Measurements from ENCODE around the gene SLC25A38.

Gene SLC25A38

DNA sequence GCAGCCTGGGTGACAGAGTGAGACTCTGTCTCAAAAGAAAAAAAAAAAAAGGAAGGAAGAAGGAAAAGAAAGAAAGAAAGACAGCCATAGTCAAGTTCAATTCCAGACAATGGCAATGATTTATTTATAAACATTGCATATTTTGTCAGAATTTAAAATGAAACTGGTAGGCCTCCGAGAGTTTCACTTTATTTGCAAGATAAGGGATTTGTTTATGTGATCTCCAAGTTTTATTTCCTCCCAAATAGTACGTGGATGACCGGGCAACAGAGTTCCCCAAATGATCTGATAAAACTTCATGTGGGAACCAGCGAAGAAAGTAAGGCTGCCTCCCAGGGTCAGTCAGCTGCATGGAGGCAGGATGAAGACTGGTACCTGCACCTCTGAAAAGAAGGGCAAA, 55.7 kb downstream of the SLC25A38 start:
- DNase-seq, result no peak

DNA sequence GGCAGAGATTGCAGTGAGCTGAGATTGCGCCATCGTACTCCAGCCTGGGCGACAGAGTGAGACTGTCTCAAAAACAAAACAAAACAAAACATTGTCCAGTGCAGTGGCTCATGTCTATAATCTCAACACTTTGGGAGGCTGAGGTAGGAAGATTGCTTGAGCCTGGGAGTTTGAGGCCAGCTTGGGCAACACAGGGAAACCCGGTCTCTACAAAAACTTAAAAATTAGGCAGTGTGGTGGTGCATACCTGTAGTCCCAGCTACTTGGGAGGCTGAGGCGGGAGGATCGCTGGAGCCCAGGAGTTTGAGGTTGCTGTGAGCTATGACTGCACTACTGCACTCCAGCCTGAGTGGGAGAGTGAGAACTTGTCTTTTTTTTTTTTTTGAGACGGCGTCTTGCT, 57.1 kb downstream of the SLC25A38 start:
- DNase-seq, result no peak

DNA sequence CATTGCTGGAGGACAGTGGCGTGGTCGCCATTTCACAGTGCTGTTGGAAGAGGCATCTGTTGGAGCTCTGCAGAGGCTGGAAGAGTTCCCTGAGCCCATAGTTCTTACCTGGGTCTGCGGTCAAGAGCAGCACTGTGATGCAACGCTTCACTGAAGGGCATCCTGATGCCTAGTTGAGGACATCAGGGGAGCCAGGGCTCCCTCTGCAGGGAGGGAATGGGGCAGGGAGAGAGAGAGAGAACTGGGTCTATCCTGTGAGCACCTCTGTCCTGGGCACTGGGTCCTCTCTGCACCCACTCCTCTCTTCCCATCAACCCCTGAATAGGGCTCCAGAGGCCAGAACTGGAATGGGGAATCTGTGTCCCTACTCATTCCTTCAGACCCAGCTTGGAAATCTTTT, 60.4 kb downstream of the SLC25A38 start:
- DNase-seq, result no peak

DNA sequence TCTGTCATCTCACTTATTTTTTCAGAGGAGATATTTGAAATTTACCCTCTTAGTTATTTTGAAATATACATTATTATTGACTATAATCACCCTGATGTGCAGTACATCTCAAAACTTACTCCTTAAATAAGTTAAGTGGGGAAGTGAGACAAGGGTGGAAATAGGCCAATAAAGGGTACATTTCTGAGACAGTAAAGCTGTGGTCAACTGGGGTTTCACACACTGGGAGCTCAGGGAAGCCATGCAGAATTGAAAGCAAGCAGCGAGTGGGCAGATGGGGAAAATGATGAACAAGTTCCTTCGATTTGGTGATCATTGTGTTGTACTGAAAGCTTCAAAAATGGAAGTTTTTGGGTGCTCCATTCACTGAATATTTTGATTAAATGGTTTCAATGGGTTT, 62.8 kb downstream of the SLC25A38 start:
- DNase-seq, result no peak

DNA sequence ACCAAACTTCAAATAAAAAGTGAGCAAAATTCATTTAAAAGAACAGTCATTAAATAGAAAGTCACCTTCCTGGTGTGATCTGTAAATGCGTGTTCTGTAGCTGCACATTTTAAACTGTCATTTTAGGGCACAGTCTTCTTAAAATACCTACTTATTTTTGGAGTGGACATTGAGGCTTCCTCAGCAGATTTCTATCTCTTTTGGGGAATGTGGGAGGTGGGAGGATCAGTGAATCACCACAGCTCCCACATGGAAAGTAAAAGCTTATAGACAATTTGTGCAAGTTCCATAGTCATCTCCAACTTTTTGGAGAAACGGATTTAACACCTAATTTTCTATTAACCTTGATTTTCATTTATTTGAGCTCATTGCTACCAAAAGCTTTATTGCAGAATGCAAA, 63.3 kb downstream of the SLC25A38 start:
- no peak for DNase-seq
